SK-N-SH treated with all-trans-retinoic acid at 6 μM for 48 hours (cell line): ENCODE measurements around the gene HCN2.

ENCODE experiments used
- ZFP3 ChIP-seq: fragments of 250-450 bp; sonication (Bioruptor Pico); IDR thresholded peaks from 2 replicates; pipeline ENCODE4 v1.5.0; 2020; ENCODE audit warnings: mild to moderate bottlenecking, moderate library complexity
- TF ChIP-seq, protein P1 (sequence below): fragments of 250-450 bp; sonication (Bioruptor Pico); IDR thresholded peaks from 2 replicates; pipeline ENCODE4 v1.5.1; 2020; ENCODE audit warnings: low read depth, mild to moderate bottlenecking, moderate library complexity

DNA sequence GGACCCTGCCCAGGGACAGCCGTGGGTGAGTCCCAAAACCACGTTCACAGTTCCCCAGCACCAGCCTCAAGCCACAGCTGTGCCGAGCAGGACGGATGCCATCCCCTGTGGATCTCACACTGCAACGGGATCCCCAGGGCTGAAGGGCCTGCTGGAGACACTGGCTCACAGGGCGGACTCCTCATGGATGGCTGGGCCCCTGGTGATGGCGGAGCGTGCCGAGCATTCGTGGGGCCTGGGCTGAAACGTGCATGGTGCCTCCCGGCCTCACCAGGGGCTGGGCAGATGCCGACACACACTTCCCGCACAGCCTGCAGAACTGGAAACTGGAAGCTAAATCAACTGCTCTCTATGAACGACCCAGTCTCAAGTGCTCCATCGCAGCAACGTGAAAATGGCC, 63.7 kb downstream of the HCN2 start:
- no peak for TF ChIP-seq ZFP3
- TF ChIP-seq, protein P1, sequence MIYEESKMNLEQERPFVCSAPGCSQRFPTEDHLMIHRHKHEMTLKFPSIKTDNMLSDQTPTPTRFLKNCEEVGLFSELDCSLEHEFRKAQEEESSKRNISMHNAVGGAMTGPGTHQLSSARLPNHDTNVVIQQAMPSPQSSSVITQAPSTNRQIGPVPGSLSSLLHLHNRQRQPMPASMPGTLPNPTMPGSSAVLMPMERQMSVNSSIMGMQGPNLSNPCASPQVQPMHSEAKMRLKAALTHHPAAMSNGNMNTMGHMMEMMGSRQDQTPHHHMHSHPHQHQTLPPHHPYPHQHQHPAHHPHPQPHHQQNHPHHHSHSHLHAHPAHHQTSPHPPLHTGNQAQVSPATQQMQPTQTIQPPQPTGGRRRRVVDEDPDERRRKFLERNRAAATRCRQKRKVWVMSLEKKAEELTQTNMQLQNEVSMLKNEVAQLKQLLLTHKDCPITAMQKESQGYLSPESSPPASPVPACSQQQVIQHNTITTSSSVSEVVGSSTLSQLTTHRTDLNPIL (CRISPR knock-in tag) = no peak
